Breast epithelium (tissue), 4 donors: ENCODE measurements around the gene MCOLN1. TPM values are rescaled to one million over a fixed set of nuclear protein-coding genes. Genes with fewer than 3 reads are reported as not detected.

Experiments used
- DNase-seq, 2 donors: peaks; one replicate each; pipeline ENCODE4 v3.0.0-alpha.2; 2019; ENCODE audit warnings: low spot score in 2 of 2
- H3K27ac ChIP-seq, 2 donors: fragments of 200-600 bp; sonication (generic) in 1 of 2; one replicate each; pipeline ENCODE4 v1.5.1; 2016 to 2019; ENCODE audit warnings: mild to moderate bottlenecking in 1 of 2
- H3K27me3 ChIP-seq, 2 donors: fragments of 200-600 bp; sonication (generic) in 1 of 2; one replicate each; pipeline versions ENCODE4 v1.5.1 to v1.6.0; 2017 to 2019; ENCODE audit warnings: control low read depth in 1 of 2, mild to moderate bottlenecking in 1 of 2
- H3K36me3 ChIP-seq: fragments of 200-600 bp; one replicate; pipeline ENCODE4 v1.5.1; 2019
- H3K4me1 ChIP-seq, 2 donors: fragments of 200-600 bp; sonication (generic); one replicate each; pipeline ENCODE4 v1.5.1; 2016 to 2019; ENCODE audit warnings: control low read depth in 1 of 2
- H3K4me3 ChIP-seq, 3 donors: fragments of 200-600 bp; sonication (generic); 1 replicate in 2 of 3; 2 replicates in 1 of 3; pipeline ENCODE4 v1.5.1; 2016 to 2019; ENCODE audit warnings: mild to moderate bottlenecking in 3 of 3, moderate library complexity in 2 of 3
- H3K9me3 ChIP-seq, 2 donors: fragments of 200-600 bp; sonication (generic) in 1 of 2; one replicate each; pipeline ENCODE4 v1.5.1; 2016 to 2019; ENCODE audit warnings: control low read depth in 1 of 2
- CTCF ChIP-seq, 3 donors: fragments of 450-650 bp; IDR thresholded peaks; one replicate each; pipeline ENCODE4 v1.5.1; 2016 to 2017; ENCODE audit warnings: antibody characterized with exemption in 3 of 3, mild to moderate bottlenecking in 3 of 3, moderate library complexity in 3 of 3
- POLR2A ChIP-seq: fragments of 450-650 bp; IDR thresholded peaks from one replicate; pipeline ENCODE4 v1.6.1; 2016; ENCODE audit warnings: antibody characterized with exemption, mild to moderate bottlenecking, moderate library complexity
- POLR2AphosphoS5 ChIP-seq, 3 donors: sonication (generic); formaldehyde crosslinking; IDR thresholded peaks; one replicate each; pipeline ENCODE4 v1.6.1; 2017; ENCODE audit warnings: antibody characterized with exemption in 3 of 3
- intact Hi-C: fragments of 100-400 bp; cut with DNase I; formaldehyde crosslinking; loops from one replicate; pipeline ENCODE4 v1.15.1; 2023; ENCODE audit warnings: low total_unique reads
- total RNA-seq, 3 donors: library from RNA; depleted of rRNA; stranded (reverse); fragments of >200 nt; gene quantifications; one replicate each; pipeline ENCODE4 v1.1.0, GENCODE V29; 2016

Gene MCOLN1
- total RNA-seq, 3 donors from 2014 or later: 11.5 to 35.2 (median 16.4) TPM

- Histone ChIP-seq H3K4me3 (no peak overlapping the region), H3K36me3 (no peaks in the 10 kb centered on the region), H3K27ac (no peak overlapping the region), H3K4me1 (no peaks in the 10 kb centered on the region), H3K27me3 (no peaks in the 10 kb centered on the region), H3K9me3 (no peaks in the 10 kb centered on the region)
- intact Hi-C loops: no loop called here
- no peak for DNase-seq
- TF ChIP-seq POLR2A: no peak
- no peak for TF ChIP-seq POLR2AphosphoS5 (IDR thresholded peaks at IDR 0.05)
- no peak for TF ChIP-seq CTCF (IDR thresholded peaks at IDR 0.05)
Measured at GRCh38 chr19:7556696-7557315, 34.4 kb downstream of the MCOLN1 start.

GRCh38 chr19:7558667-7559066 lies 36.2 kb downstream of the MCOLN1 start:
- no peak for TF ChIP-seq POLR2A
- no peak for TF ChIP-seq POLR2AphosphoS5 (IDR thresholded peaks at IDR 0.05)
- no peak for TF ChIP-seq CTCF (IDR thresholded peaks at IDR 0.05)
- Histone ChIP-seq H3K9me3 (no peaks in the 10 kb centered on the region), H3K27ac (no peak overlapping the region), H3K36me3 (no peaks in the 10 kb centered on the region), H3K27me3 (no peaks in the 10 kb centered on the region), H3K4me1 (no peaks in the 10 kb centered on the region), H3K4me3 (no peak overlapping the region)
- DNase-seq: no peak
- intact Hi-C loops: no loop called here

- Histone ChIP-seq H3K27me3 (no peaks in the 10 kb centered on the region), H3K27ac (no peak overlapping the region), H3K9me3 (no peaks in the 10 kb centered on the region), H3K4me3 (no peak overlapping the region), H3K4me1 (no peaks in the 10 kb centered on the region), H3K36me3 (no peaks in the 10 kb centered on the region)
- no peak for DNase-seq
- TF ChIP-seq CTCF (IDR thresholded peaks at IDR 0.05) (no peak), POLR2AphosphoS5 (IDR thresholded peaks at IDR 0.05) (no peak), POLR2A (no peak)
- intact Hi-C loops: no loop called here
Measured at GRCh38 chr19:7559102-7559501, 36.7 kb downstream of the MCOLN1 start.

- no peaks in the 10 kb centered on the region for H3K9me3 ChIP-seq
- H3K36me3 ChIP-seq: no peaks in the 10 kb centered on the region
- DNase-seq: no peak
- no peaks in the 10 kb centered on the region for H3K27me3 ChIP-seq
- intact Hi-C loops: loop anchor here (5.0 to 10.0 kb wide), 2 partner anchors 115 to 892 kb away; partner anchors contain the start of gene MCEMP1
- no peak for TF ChIP-seq POLR2A
- no peak for TF ChIP-seq CTCF (IDR thresholded peaks at IDR 0.05)
- no peak for TF ChIP-seq POLR2AphosphoS5 (IDR thresholded peaks at IDR 0.05)
- H3K4me1 ChIP-seq: no peaks in the 10 kb centered on the region
- H3K4me3 ChIP-seq: no peak overlapping the region
- H3K27ac ChIP-seq: no peak overlapping the region
Measured at GRCh38 chr19:7560255-7560654, 37.8 kb downstream of the MCOLN1 start.

GRCh38 chr19:7561325-7561724 lies 38.9 kb downstream of the MCOLN1 start:
- Histone ChIP-seq H3K4me1 (no peaks in the 10 kb centered on the region), H3K9me3 (no peaks in the 10 kb centered on the region), H3K4me3 (no peak overlapping the region), H3K27me3 (no peaks in the 10 kb centered on the region), H3K36me3 (no peaks in the 10 kb centered on the region), H3K27ac (no peak overlapping the region)
- TF ChIP-seq POLR2AphosphoS5 (IDR thresholded peaks at IDR 0.05) (no peak), CTCF (IDR thresholded peaks at IDR 0.05) (no peak), POLR2A (no peak)
- intact Hi-C loops: loop anchor here (5.0 to 10.0 kb wide), 2 partner anchors 113 to 891 kb away; partner anchors contain the start of gene MCEMP1
- DNase-seq: no peak
